ENCODE results near the gene RBFOX1. TPM values are rescaled to one million over a fixed set of nuclear protein-coding genes. Genes with fewer than 3 reads are reported as not detected.

Gene RBFOX1
- total RNA-seq, 4 donors from 2014 or later = 0.16 TPM; not detected in 3

DNA sequence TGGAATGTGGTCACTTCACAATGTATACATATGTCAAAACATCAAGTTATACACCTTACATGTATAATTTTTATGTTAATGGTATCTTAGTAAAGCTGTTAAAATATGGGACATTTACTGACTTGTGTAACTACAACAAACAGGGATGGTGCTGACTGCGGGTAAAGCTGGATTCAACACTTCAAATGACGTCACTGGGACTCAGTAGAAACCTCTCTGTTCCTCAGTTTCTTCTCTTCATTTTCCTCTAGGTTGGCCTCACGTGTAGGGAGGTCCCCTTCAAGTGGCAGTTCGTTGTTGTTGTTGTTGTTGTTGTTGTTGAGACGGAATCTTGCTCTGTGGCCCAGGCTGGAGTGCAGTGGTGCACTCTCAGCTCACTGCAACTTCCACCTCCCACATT is 182.9 kb downstream of the RBFOX1 start:
- TF ChIP-seq, protein P1, sequence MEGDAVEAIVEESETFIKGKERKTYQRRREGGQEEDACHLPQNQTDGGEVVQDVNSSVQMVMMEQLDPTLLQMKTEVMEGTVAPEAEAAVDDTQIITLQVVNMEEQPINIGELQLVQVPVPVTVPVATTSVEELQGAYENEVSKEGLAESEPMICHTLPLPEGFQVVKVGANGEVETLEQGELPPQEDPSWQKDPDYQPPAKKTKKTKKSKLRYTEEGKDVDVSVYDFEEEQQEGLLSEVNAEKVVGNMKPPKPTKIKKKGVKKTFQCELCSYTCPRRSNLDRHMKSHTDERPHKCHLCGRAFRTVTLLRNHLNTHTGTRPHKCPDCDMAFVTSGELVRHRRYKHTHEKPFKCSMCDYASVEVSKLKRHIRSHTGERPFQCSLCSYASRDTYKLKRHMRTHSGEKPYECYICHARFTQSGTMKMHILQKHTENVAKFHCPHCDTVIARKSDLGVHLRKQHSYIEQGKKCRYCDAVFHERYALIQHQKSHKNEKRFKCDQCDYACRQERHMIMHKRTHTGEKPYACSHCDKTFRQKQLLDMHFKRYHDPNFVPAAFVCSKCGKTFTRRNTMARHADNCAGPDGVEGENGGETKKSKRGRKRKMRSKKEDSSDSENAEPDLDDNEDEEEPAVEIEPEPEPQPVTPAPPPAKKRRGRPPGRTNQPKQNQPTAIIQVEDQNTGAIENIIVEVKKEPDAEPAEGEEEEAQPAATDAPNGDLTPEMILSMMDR (IDR thresholded peaks at IDR 0.05; ENCODE audit: low read depth) = no peak

DNA sequence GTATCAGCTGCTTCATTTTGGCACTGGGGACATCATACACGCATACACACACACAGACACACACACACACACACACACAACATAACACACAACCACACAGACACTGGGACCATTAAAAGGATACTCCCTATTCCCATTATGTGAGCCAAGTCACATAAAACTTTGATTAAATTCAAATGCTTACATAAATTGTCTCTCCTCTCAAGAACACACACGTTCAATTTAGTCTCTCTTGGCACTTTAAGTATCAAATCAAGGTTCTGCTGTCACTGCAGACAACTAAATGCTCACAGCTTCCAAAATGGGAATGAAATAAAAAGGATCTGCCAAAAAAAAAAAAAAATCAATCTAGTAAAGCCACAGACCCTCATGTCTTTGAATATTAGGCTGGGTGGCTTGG is 184.9 kb downstream of the RBFOX1 start:
- TF ChIP-seq, protein P1 (IDR thresholded peaks at IDR 0.05; ENCODE audit: low read depth) = no peak

DNA sequence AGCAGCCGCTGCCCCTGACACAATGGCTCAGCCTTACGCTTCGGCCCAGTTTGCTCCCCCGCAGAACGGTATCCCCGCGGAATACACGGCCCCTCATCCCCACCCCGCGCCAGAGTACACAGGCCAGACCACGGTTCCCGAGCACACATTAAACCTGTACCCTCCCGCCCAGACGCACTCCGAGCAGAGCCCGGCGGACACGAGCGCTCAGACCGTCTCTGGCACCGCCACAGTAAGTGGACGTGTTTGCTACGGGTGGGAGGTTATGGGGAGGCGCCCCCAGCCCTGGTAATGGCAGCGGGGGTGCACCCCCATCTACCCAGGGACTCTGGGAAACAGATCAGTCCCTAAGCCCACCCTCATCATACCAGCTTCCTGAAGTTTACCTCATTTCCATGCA is 185.5 kb downstream of the RBFOX1 start:
- TF ChIP-seq, protein P1 (IDR thresholded peaks at IDR 0.05; ENCODE audit: low read depth) = no peak

DNA sequence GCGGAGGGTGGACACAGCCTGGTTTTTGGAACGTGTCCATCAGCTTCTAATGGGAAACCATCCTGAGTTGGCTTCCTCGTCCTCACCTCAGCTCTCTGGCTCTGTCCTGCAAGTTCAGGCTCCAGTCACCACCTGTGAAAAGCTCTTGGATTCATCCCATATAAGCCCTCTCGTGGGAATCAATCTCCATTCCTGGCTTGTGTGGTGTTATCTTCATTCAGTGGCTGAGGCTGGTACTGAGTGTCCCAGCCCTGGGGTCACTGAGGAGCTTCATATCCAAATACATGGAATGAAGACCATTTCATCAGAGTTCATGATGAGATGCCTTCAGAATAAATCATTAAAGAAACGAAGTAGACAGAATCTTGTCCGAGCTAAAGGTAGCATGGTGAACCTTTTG is 189.2 kb downstream of the RBFOX1 start:
- TF ChIP-seq, protein P1 (IDR thresholded peaks at IDR 0.05; ENCODE audit: low read depth) = no peak

DNA sequence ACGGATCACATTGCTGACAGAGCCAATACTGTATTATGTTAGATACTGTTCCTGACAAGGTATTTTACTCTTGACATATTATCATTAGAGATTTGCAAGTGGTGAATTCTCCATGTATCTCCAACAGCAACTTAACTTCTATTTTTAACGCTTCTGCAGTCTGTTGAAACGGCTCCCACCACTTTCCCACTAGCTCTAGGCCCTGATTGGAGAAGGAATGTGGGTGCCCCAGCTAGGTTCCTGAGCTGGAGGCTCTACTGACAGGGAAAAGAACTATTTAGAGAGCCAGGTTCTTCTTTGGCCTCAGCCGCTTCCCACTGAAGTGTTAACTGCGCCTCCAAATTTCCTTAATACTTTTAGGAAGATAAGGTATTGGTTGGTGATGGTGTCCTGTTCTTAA is 191.8 kb downstream of the RBFOX1 start:
- TF ChIP-seq, protein P1 (IDR thresholded peaks at IDR 0.05; ENCODE audit: low read depth) = no peak

DNA sequence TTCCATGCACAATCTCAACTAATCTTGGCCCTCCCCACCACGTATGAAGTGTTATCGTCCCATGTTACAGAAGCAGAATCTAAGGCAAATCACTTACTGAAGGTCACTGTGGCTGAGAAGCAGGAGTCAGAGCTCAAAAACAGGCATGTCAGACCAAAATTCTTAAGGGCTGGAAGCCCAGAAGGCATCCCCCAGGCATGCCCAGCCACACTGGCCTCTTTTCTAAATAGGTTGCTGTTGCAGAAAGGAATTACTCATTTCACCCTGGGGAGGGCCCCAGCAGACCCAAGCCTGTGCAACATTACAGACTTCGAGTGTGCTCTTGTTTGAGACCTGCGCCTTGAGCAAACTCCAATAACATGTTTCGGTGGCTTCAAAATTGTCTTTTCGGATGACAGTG is 194.1 kb downstream of the RBFOX1 start:
- TF ChIP-seq, protein P1 (IDR thresholded peaks at IDR 0.05; ENCODE audit: low read depth) = no peak

DNA sequence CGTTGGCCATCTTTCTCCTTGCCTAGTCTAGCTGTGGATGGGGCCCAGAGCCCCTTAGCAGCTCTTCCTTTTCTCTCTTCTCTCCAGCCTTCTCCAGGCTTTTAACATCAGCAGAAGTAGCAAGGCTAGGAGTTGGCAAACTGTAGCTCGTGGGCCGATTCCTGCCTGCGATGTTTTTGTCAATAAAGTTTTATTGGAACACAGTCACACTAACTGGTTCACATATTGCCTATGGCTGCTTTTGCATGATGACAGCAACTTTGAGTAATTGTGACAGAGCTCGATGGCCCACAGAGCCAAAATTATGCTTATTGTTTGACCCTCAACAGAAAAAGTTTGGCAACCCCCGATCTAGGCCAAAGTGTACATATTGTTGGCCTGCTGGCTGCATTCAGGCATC is 199.9 kb downstream of the RBFOX1 start:
- TF ChIP-seq, protein P1 (IDR thresholded peaks at IDR 0.05; ENCODE audit: low read depth) = no peak

Measured in subcutaneous adipose tissue (tissue), 4 donors.